Neural cell (in vitro differentiated cells): Measurements from ENCODE around the gene SUSD2. TPM values are rescaled to one million over a fixed set of nuclear protein-coding genes. Genes with fewer than 3 reads are reported as not detected.
"Not testable (repeated sequence)": the region's sequence is repeated elsewhere in the genome, so short reads cannot be mapped to it uniquely, and the experiment has no call there.

Source experiments
- H2AFZ ChIP-seq: fragments of 200-600, 300-800 bp; sonication (generic), shearing (Covaris generic); 2 replicates; pipeline ENCODE4 v1.6.0; 2014; ENCODE audit warnings: low read depth, mild to moderate bottlenecking, antibody characterized with exemption, low read length, moderate library complexity
- H3F3A ChIP-seq: fragments of 200-600 bp; shearing (Covaris generic); 2 replicates; pipeline ENCODE4 v1.6.1; 2016; ENCODE audit warnings: mild to moderate bottlenecking, moderate library complexity, mixed read lengths, antibody characterized with exemption, low read length; ENCODE audit not compliant: insufficient read depth, poor library complexity, severe bottlenecking
- H3K27ac ChIP-seq: fragments of 200-600, 300-800 bp; sonication (generic), shearing (Covaris generic); 2 replicates; pipeline ENCODE4 v1.5.1; 2014; ENCODE audit warnings: mild to moderate bottlenecking, low read length, moderate library complexity
- H3K27me3 ChIP-seq: fragments of 300-800, 200-600 bp; sonication (generic), shearing (Covaris generic); 2 replicates; pipeline ENCODE4 v1.6.0; 2014; ENCODE audit warnings: mild to moderate bottlenecking, low read depth, low read length, moderate library complexity; ENCODE audit not compliant: insufficient read depth
- H3K36me3 ChIP-seq: fragments of 300-800, 200-600 bp; sonication (generic), shearing (Covaris generic); 2 replicates; pipeline ENCODE4 v1.5.1; 2014; ENCODE audit warnings: mild to moderate bottlenecking, antibody characterized with exemption, low read length, moderate library complexity; ENCODE audit not compliant: insufficient read depth
- H3K4me2 ChIP-seq: fragments of 300-800, 200-600 bp; sonication (generic), shearing (Covaris generic); 2 replicates; pipeline ENCODE4 v1.6.0; 2014; ENCODE audit warnings: mild to moderate bottlenecking, low read length
- H3K4me3 ChIP-seq: fragments of 300-800, 200-600 bp; sonication (generic), shearing (Covaris generic); 2 replicates; pipeline ENCODE4 v1.5.1; 2014; ENCODE audit warnings: mild to moderate bottlenecking, low read length, moderate library complexity
- H3K79me2 ChIP-seq: fragments of 200-600 bp; shearing (Covaris generic); replicated peaks from 2 replicates; pipeline ENCODE4 v1.6.0; 2014; ENCODE audit warnings: mild to moderate bottlenecking, low read length, moderate library complexity; ENCODE audit not compliant: insufficient read depth
- H3K9ac ChIP-seq: fragments of 300-800, 200-600 bp; sonication (generic), shearing (Covaris generic); 2 replicates; pipeline ENCODE4 v1.6.1; 2016; ENCODE audit warnings: mild to moderate bottlenecking, low read length, mixed read lengths
- H3K9me2 ChIP-seq: fragments of 200-600 bp; shearing (Covaris generic); 2 replicates; pipeline ENCODE4 v1.6.1; 2016; ENCODE audit warnings: mild to moderate bottlenecking, low read length, mixed read lengths; ENCODE audit not compliant: insufficient read depth
- H3K9me3 ChIP-seq: fragments of 200-600, 300-800 bp; sonication (generic), shearing (Covaris generic); 2 replicates; pipeline ENCODE4 v1.6.1; 2016; ENCODE audit warnings: mild to moderate bottlenecking, mixed run types, low read length, moderate library complexity, mixed read lengths
- H4K20me1 ChIP-seq: fragments of 200-600 bp; shearing (Covaris generic); 2 replicates; pipeline ENCODE4 v1.6.1; 2016; ENCODE audit warnings: mild to moderate bottlenecking, mixed run types; ENCODE audit not compliant: insufficient read depth
- EP300 ChIP-seq: fragments of 450-650 bp; conservative IDR thresholded peaks from 2 replicates; pipeline ENCODE4 v1.6.1; 2014; ENCODE audit warnings: antibody characterized with exemption, mild to moderate bottlenecking, moderate library complexity; ENCODE audit not compliant: poor library complexity, severe bottlenecking
- EZH2 ChIP-seq: fragments of 200-600, 300-800 bp; shearing (Covaris generic), sonication (generic); IDR thresholded peaks from 2 replicates; pipeline ENCODE4 v1.6.1; 2014; ENCODE audit warnings: antibody characterized with exemption, low read length, borderline replicate concordance, mild to moderate bottlenecking; ENCODE audit not compliant: insufficient read depth, poor library complexity, severe bottlenecking
- MXI1 ChIP-seq: fragments of 450-650 bp; conservative IDR thresholded peaks from 2 replicates; pipeline ENCODE4 v1.6.1; 2014; ENCODE audit warnings: antibody characterized with exemption, mild to moderate bottlenecking; ENCODE audit not compliant: poor library complexity, severe bottlenecking
- POLR2AphosphoS5 ChIP-seq: IDR thresholded peaks from 2 replicates; pipeline ENCODE4 v1.6.1; 2012
- RAD21 ChIP-seq: fragments of 450-650 bp; conservative IDR thresholded peaks from 2 replicates; pipeline ENCODE4 v1.6.1; 2014; ENCODE audit warnings: antibody characterized with exemption, mild to moderate bottlenecking, moderate library complexity
- SMC3 ChIP-seq: fragments of 450-650 bp; conservative IDR thresholded peaks from 2 replicates; pipeline ENCODE4 v1.6.1; 2014; ENCODE audit warnings: antibody characterized with exemption, mild to moderate bottlenecking, moderate library complexity; ENCODE audit not compliant: poor library complexity
- TAF1 ChIP-seq: IDR thresholded peaks from 2 replicates; pipeline ENCODE4 v1.6.1; 2012; ENCODE audit warnings: low read depth
- polyA plus RNA-seq: library from polyadenylated mRNA; depleted of rRNA; stranded (reverse); fragments of >200 nt; gene quantifications from 2 replicates; pipeline ENCODE4 v1.2.3, GENCODE V29; 2014
- TF ChIP-seq, protein P1 (sequence below): IDR thresholded peaks from 2 replicates; pipeline ENCODE4 v1.6.1; 2012; ENCODE audit warnings: borderline replicate concordance
- TF ChIP-seq, protein P2 (sequence below): fragments of 450-650 bp; IDR thresholded peaks from 2 replicates; pipeline ENCODE4 v1.5.1; 2014; ENCODE audit warnings: antibody characterized with exemption, mild to moderate bottlenecking, moderate library complexity; ENCODE audit not compliant: poor library complexity, severe bottlenecking

SUSD2 gene
- polyA plus RNA-seq, 1 donor from 2014 or later: 0.20 TPM

DNA sequence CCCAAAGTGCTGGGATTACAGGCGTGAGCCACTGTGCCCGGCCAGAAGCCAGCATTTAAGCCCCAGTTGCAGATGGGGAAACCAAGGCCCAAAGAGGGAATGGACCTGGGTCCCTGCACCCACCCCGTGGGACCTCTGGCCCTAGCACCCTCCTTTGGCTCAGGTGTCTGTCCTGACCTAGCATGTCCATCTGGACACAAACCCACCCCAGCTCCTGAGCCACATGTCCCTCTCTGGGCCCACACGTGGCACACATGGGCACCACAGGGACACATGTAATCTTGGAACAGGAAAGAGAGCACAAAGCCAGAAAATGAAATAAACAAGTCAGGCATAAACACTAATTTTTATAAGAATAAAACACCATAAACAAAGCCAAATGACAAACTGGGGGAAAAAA is 54.0 kb downstream of the SUSD2 start:
- H3K9ac ChIP-seq: no peak overlapping the region
- H4K20me1 ChIP-seq: no peaks in the 10 kb centered on the region
- no peaks in the 10 kb centered on the region for H3K27me3 ChIP-seq

DNA sequence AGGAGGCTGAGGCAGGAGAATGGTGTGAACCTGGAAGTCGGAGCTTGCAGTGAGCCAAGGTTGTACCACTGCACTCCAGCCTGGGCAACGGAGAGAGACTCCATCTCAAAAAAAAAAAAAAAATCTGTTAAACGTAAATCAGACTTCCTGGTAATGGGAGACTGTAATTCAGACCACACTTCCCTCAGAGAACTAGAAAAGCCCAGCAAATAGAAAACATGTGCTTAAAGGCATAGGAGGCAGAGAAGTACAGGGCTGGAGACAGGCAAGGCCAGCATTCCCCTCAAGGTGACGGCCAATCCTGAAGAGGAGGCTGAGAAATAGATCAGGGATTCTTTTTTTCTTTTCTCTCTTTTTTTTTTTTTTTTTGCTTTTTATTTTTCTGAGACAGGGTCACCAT is 55.4 kb downstream of the SUSD2 start:
- Histone ChIP-seq H3F3A (no peaks in the 10 kb centered on the region), H3K9me3 (no peaks in the 10 kb centered on the region), H2AFZ (no peak overlapping the region), H3K27me3 (no peaks in the 10 kb centered on the region), H3K4me2 (no peak overlapping the region), H4K20me1 (no peaks in the 10 kb centered on the region), H3K4me3 (no peak overlapping the region), H3K27ac (no peak overlapping the region), H3K36me3 (no peaks in the 10 kb centered on the region), H3K79me2 (no peaks in the 10 kb centered on the region), H3K9ac (no peak overlapping the region), H3K9me2 (no peaks in the 10 kb centered on the region)
- TF ChIP-seq EZH2: no peak
- TF ChIP-seq MXI1: no peak
- TF ChIP-seq, protein P1, sequence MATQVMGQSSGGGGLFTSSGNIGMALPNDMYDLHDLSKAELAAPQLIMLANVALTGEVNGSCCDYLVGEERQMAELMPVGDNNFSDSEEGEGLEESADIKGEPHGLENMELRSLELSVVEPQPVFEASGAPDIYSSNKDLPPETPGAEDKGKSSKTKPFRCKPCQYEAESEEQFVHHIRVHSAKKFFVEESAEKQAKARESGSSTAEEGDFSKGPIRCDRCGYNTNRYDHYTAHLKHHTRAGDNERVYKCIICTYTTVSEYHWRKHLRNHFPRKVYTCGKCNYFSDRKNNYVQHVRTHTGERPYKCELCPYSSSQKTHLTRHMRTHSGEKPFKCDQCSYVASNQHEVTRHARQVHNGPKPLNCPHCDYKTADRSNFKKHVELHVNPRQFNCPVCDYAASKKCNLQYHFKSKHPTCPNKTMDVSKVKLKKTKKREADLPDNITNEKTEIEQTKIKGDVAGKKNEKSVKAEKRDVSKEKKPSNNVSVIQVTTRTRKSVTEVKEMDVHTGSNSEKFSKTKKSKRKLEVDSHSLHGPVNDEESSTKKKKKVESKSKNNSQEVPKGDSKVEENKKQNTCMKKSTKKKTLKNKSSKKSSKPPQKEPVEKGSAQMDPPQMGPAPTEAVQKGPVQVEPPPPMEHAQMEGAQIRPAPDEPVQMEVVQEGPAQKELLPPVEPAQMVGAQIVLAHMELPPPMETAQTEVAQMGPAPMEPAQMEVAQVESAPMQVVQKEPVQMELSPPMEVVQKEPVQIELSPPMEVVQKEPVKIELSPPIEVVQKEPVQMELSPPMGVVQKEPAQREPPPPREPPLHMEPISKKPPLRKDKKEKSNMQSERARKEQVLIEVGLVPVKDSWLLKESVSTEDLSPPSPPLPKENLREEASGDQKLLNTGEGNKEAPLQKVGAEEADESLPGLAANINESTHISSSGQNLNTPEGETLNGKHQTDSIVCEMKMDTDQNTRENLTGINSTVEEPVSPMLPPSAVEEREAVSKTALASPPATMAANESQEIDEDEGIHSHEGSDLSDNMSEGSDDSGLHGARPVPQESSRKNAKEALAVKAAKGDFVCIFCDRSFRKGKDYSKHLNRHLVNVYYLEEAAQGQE: no peak
- no peak for TF ChIP-seq RAD21

More for the DNA sequence above, 54.0 kb downstream of the SUSD2 start:
- Histone ChIP-seq H3K4me2 (no peak overlapping the region), H3F3A (no peaks in the 10 kb centered on the region), H3K27ac (no peak overlapping the region), H3K79me2 (no peaks in the 10 kb centered on the region), H3K4me3 (no peak overlapping the region), H3K9me2 (no peaks in the 10 kb centered on the region), H3K36me3 (no peaks in the 10 kb centered on the region), H3K9me3 (no peaks in the 10 kb centered on the region), H2AFZ (no peak overlapping the region)
- TF ChIP-seq RAD21 (no peak), TAF1 (no peak), EZH2 (no peak), SMC3 (no peak), EP300 (no peak), POLR2AphosphoS5 (no peak), MXI1 (no peak)
- TF ChIP-seq, protein P1: no peak
- TF ChIP-seq, protein P2, sequence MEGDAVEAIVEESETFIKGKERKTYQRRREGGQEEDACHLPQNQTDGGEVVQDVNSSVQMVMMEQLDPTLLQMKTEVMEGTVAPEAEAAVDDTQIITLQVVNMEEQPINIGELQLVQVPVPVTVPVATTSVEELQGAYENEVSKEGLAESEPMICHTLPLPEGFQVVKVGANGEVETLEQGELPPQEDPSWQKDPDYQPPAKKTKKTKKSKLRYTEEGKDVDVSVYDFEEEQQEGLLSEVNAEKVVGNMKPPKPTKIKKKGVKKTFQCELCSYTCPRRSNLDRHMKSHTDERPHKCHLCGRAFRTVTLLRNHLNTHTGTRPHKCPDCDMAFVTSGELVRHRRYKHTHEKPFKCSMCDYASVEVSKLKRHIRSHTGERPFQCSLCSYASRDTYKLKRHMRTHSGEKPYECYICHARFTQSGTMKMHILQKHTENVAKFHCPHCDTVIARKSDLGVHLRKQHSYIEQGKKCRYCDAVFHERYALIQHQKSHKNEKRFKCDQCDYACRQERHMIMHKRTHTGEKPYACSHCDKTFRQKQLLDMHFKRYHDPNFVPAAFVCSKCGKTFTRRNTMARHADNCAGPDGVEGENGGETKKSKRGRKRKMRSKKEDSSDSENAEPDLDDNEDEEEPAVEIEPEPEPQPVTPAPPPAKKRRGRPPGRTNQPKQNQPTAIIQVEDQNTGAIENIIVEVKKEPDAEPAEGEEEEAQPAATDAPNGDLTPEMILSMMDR: no peak

DNA sequence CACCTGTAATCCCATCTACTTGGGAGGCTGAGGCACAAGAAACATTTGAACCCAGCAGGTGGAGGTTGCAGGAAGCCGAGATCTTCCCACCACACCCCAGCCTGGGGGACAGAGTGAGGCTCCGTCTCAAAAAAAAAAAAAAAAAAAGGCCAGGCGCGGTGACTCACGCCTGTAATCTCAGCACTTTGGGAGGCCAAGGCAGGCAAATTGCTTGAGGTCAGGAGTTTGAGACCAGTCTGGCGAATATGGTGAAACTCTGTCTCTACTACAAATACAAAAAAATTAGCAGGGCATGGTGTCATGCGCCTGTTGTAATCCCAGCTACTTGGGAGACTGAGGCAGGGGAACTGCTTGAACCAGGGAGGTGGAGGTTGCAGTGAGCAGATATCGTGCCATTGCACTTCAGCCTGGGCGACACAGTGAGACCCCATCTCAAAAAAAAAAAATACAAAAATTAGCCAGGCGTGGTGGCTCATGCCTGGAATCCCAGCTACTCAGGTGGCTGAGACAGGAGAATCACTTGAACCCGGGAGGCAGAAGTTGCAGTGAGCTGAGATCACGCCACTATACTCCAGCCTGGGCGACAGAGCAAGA is 56.9 kb downstream of the SUSD2 start:
- not testable (repeated sequence) for H3K27me3 ChIP-seq, H3K79me2 ChIP-seq, H3K4me3 ChIP-seq, H3K9ac ChIP-seq, H3K9me3 ChIP-seq, H2AFZ ChIP-seq, H3K27ac ChIP-seq, H4K20me1 ChIP-seq, H3K4me2 ChIP-seq, H3F3A ChIP-seq, H3K36me3 ChIP-seq, H3K9me2 ChIP-seq
